Left forelimb (tissue), 1 donor: ENCODE results near the gene ARMC9.

Source experiments
- DNase-seq: peaks from one replicate; pipeline ENCODE4 v3.0.0-alpha.2; 2018; ENCODE audit warnings: low spot score

Gene ARMC9

DNA sequence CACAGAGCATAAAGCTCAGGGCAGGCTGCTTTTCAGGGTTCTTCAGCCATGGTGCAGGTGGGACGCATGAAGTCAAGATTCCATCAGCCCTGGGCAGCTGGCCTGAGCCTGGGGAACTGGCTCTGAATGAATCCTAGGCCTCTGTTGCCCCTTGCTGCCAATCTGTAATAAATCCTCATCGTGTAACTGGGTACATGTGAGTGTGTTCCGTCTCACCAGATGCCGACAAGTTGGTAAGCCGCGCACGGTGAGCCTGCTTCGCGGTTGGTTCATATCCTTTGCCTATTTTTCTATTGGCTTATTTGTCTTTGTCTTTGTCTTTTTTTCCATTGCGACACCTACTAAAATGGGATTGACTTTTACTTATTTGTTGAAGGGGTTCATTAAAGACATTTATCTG lies 224.7 kb downstream of the ARMC9 start:
- no peak for DNase-seq
